ENCODE data around the gene SELP.

The SELP gene

GRCh38 chr1:169618367-169618766, 11.6 kb downstream of the SELP start:
- DNase-seq (ENCODE audit: low read depth in 2 of 2) = peak in 1 of 2 donors; percentile 17
- H3K4me3 ChIP-seq (replicated peaks in 1 of 2; ENCODE audit: low read depth in 2 of 2, low read length in 2 of 2) = no peak overlapping the region
- TF ChIP-seq, protein P1, sequence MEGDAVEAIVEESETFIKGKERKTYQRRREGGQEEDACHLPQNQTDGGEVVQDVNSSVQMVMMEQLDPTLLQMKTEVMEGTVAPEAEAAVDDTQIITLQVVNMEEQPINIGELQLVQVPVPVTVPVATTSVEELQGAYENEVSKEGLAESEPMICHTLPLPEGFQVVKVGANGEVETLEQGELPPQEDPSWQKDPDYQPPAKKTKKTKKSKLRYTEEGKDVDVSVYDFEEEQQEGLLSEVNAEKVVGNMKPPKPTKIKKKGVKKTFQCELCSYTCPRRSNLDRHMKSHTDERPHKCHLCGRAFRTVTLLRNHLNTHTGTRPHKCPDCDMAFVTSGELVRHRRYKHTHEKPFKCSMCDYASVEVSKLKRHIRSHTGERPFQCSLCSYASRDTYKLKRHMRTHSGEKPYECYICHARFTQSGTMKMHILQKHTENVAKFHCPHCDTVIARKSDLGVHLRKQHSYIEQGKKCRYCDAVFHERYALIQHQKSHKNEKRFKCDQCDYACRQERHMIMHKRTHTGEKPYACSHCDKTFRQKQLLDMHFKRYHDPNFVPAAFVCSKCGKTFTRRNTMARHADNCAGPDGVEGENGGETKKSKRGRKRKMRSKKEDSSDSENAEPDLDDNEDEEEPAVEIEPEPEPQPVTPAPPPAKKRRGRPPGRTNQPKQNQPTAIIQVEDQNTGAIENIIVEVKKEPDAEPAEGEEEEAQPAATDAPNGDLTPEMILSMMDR (IDR thresholded peaks at IDR 0.05; ENCODE audit: low read depth, low read length) = no peak

GRCh38 chr1:169615803-169616202, 14.1 kb downstream of the SELP start:
- H3K4me3 ChIP-seq (replicated peaks in 1 of 2; ENCODE audit: low read depth in 2 of 2, low read length in 2 of 2) = no peak overlapping the region
- TF ChIP-seq, protein P1 (IDR thresholded peaks at IDR 0.05; ENCODE audit: low read depth, low read length) = no peak
- DNase-seq (ENCODE audit: low read depth in 2 of 2) = no peak

DNA sequence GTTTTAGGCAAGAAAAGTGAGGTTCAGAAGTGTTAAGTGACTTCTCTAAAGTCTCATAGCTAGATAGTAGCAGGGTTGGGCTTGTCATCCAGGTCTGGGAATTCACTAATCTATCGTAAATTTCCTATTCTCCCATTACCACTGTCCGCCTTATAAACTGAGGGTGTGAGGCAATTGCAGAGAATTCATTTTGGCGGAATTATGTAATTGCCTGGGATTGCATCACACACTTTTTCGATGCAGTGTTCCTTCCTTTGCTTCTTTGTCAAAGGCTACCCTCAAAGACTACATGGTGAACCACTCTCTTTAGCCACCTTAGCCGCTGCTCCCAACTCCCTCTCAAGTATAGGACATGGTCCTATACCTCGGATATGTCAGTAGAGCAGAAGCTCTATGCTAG, 19.1 kb downstream of the SELP start:
- no peak overlapping the region for H3K4me3 ChIP-seq (replicated peaks in 1 of 2; ENCODE audit: low read depth in 2 of 2, low read length in 2 of 2)
- DNase-seq (ENCODE audit: low read depth in 2 of 2) = no peak
- TF ChIP-seq, protein P1 (IDR thresholded peaks at IDR 0.05; ENCODE audit: low read depth, low read length) = no peak

GRCh38 chr1:169610108-169610507, 19.8 kb downstream of the SELP start:
- DNase-seq (ENCODE audit: low read depth in 2 of 2) = no peak
- TF ChIP-seq, protein P1 (IDR thresholded peaks at IDR 0.05; ENCODE audit: low read depth, low read length) = no peak
- no peak overlapping the region for H3K4me3 ChIP-seq (replicated peaks in 1 of 2; ENCODE audit: low read depth in 2 of 2, low read length in 2 of 2)

GRCh38 chr1:169608226-169608625, 21.7 kb downstream of the SELP start:
- no peak for DNase-seq (ENCODE audit: low read depth in 2 of 2)
- TF ChIP-seq, protein P1 (IDR thresholded peaks at IDR 0.05; ENCODE audit: low read depth, low read length) = no peak
- no peak overlapping the region for H3K4me3 ChIP-seq (replicated peaks in 1 of 2; ENCODE audit: low read depth in 2 of 2, low read length in 2 of 2)

DNA sequence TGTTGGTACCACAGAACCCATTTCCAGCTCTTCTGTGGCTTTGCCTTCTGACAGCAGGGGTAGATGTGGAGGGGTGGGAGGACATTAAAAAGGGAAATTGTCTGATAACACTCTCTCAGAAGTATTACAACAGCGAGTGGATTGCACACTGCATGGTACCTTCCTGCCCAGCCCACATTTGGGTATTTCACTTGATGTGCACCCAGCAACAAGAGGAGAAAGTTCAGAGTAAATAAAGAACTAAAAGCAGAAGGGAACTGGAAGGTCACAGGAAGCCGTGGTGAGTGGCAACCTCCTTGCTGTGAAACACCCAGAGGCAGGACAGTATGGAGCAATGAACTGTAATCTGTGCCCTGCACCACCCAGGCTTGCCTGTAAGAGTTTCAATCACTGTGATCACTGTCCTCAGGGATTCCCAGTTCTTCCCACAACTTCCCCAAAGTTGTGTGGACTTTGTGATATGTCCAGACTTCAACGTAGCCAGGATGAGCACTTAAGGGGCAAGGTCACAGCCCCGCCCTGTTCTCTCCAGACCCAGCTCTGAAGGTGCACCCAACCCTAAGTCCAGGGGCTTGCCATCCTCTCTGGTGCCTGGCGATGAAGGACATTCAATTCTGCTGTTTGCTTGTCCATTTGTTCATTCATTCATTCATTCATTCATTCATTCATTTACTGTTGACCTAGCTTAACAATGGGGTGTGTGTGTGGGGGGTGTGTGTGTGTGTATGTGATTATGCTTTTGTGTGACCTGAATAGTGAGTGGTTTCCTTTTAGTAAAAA, 25.0 kb downstream of the SELP start:
- TF ChIP-seq, protein P1 (IDR thresholded peaks at IDR 0.05; ENCODE audit: low read depth, low read length) = no peak
- DNase-seq (ENCODE audit: low read depth in 2 of 2) = no peak
- H3K4me3 ChIP-seq (replicated peaks in 1 of 2; ENCODE audit: low read depth in 2 of 2, low read length in 2 of 2) = no peak overlapping the region
